GM21367 (cell line): ENCODE data around the gene PRUNE2.
A peak's percentile ranks its signal among the peaks of the same experiment; 100 is the strongest.

Experiments
- ATAC-seq: cut with Tn5 transposase; IDR thresholded peaks from one replicate; pipeline ENCODE4 v1.9.1; 2021; ENCODE audit not compliant: unreplicated experiment

PRUNE2 gene

DNA sequence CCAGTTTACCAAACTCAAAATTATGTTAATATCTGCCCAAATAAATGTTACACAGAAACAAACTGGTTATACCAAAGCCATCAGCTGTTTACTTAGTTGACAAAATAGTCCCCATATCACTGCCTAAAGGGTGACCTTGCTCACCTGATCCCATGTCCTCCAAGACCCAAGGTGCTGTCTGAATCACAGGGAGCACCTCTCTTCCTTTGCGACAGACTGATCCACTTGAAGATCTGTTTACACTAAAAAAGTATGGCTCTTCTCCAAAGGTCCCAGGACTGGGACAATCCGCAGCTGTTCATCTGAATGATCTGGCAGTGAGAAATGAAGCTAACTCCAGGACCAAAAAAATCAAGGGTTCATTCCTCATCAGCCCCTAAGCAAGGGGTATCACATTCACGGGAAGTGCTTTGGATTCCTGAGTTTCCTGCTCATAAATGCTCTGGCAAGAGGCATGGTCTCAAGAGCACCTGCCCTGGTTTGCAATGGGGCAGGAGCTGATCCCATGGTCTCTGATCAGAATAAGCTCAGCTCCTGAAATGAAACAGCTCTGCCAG lies 5.0 kb downstream of the PRUNE2 start:
- ATAC-seq: no peak

DNA sequence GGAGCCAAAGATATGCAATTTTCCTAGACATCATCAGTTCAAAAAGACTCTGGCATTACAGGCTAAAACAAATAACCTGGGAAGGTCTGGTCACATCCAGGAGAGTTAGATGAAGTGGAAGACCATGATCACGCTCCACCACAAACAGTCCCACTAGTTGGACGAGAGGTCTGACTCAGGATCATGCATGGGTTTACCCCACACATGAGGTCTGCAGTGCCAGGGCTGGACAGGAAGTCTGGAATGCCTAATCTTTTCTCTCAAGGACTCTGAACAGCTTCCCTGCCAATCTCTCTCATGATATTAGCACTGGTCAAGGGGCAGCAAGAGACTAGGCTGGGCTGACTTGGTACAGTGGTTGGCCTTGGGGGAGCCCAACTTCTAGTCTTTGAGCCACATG lies 7.1 kb downstream of the PRUNE2 start:
- no peak for ATAC-seq

DNA sequence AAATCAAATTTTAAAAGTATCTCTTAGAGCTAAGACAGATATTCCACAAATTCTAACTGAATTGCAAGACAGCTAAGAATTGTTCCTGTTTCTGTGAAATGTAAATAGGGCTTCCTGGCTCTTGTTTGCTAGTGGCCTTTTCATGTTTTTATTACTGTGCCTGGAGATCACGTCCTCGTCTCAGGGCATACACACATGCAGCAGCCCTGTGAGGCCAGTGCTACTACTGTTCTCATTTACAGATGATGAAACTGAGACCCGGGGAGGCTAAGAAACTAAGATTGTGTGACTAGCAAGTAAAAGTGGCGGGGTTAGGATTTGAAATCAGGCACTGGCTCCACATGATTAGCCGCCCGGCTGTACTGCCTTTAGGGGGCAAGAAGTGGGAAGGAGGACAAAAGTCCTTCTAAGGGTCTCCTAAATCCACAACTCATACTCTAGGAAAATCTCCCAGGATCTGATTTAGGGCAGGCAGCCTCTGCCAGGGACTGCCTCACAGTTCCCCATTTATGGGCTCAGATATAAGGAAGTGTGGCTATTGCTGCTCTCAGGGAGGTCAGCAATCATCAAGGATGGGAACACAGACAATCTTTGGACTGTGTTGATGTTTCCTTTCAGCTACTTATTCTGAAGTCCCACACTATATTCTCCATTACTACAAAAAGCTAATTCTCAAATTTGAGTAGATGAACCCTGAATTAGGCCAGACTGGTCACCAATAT lies 7.9 kb downstream of the PRUNE2 start:
- ATAC-seq: no peak

DNA sequence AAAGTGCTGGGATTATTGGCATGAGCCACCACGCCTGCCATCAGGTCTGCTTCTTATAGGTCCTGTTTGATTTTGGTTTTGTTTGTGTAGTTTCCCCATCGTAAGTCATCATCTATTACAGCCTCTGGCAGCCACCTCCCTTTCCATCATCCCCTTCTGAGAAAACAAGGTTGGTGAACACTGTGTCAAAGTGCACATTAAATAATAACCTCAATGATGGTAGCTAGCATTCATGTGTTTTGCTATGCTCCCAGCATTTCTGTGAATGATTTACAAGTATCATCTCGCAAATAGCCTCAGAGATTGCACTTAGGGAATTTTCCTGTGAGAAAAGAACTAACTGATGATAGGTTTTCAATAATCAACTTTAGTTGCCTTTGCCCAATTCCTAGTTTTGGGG lies 9.9 kb downstream of the PRUNE2 start:
- no peak for ATAC-seq

DNA sequence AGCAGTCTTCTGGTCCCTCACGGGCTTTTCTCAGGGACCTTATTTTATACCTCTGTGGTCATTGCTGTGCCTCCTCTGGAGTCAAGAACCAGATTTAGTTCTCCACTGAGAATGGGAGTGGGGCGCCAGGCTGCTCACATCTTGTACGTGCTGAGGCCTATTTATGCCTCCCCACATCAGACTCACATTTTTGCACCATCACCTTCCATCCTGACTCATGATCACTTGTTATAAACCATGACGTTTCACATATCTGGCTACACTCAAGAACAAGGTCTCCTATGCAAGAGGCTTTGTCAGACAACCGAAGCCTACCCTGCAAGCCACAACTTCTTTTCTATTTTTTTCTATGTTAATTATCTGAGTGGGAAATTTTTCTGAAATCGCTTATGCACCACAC lies 10.7 kb downstream of the PRUNE2 start:
- no peak for ATAC-seq

DNA sequence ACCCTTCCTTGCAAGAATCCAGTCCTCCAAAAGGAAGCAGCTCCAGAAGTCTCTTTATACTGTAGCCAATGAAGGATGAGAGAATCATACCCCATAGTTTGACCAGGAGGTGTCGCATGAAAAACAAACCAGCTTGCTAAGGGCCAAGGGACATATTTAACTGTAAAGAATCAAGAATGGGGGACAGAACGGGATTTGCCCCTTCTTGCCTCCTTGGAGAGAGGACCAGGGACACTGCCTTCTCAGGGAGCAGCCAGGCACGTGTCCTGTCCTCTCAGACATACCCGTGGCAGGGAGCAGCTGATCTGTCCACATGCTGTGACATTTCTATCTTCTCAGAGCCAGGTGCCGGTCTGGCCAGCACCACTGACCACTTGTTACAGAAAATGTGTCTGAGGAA lies 11.7 kb downstream of the PRUNE2 start:
- no peak for ATAC-seq

DNA sequence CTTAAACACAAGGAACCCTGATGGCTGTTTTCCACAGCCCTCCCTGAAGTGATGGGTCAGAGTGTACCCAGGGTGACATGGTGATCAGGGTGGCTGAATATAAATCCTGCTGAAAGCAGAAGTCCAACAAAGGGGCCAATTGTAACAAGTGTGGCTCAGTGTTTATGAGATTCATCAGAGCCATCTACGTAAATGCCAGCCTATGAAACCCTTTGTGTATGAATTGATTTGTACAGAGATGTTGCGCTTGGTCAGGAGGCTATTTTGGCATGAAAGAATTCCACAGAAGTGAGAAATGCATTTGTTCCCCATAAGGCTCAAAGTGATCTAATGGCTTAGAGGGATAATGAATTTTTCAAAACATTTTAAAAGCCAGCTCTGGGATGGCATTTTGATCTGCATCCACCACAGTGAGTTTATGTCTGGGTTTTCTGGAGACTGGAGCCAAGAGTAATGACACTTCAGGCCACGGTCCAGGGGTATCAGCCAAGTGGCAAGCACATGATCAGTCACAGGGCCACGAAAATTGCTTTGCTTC lies 12.4 kb downstream of the PRUNE2 start:
- no peak for ATAC-seq

DNA sequence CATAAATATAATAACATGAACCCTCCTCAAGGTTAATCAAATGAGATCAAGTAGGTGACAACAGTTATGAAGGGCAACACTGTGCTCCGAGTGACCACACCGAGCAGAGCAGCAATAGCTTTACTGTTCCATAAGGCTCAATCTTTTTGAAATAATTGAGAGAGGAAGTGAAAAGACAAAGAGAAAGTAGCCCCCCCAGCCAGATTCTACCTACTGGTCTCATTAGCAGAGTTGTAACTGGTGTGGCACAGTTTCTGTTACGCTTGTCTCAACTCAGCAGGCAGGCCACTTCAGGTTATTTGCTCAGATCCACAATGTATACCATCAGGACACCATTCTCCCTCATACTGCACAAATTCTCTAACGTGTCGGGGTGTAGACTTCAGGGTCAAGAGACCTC lies 14.0 kb downstream of the PRUNE2 start:
- no peak for ATAC-seq

DNA sequence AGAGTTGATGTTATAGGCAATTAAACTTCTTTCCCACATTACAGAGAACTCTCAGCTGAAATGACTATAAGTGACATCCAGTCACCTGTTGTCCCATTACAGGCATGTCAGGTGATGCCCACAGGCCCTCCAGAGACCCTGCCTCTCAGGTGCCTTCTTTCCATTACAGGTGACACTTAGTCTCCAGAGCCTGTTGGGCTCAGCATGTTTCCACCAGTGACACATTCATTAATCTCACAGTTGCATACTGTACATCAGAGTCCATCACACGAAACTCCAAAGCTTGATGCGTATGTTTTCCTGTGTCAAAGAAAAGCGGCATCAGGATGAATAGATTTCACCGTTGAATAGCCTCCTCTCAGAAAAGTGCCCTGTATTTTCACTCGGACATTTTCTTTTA lies 14.6 kb downstream of the PRUNE2 start:
- no peak for ATAC-seq

DNA sequence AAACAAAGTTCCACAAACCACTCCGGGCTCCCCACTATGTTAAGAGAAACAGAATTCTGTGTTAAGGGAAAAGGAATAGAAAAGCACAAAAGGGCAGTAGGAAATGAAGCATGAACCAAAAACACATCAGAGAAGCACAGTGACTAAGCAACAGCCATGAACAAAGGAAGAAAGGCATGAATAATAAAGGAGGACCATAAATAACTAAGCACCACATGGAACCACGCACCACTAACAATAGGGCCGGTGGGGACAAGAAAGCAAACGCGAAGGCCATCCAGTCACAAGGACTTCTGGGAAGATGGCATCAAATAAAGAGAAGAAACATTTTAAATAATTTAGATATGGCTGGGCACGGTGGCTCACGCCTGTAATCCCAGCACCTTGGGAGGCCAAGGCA lies 18.0 kb downstream of the PRUNE2 start:
- ATAC-seq: no peak

DNA sequence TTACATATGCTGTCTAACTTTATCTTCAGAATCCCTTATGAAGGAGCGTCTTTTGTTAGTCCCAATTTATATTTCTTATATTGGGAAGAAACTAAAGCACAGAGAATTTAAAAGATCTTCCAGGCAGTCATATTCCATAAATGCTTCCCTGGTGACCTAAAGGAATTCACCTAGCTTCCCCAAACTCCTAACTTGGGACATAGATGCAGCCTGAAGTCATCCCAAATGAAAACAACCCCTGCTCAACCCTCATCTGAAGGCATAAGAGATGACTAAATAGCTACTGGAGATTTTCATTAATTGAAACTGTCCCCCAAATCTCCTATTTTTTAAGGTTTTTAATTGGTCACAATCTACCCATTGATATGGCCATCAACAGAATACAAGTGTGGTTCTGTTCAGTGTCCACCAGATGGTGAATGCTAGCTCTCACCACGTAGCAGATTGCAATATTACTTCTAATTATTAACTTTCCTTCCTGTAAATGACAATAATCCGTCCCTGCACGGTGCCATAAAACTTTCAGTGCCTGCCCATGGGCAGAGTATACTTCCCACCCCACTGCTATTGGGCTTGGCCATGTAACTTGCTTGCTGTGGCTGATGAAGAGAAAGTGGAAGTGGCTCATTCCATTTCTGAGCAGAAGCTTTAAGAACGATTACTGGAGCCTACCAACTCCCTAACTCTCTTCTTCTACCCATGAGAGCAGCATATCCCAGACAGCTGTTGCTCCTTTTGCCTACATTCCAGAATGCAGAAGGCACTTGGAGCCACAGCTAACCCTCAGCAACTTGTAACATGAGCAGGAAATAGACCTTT lies 18.7 kb downstream of the PRUNE2 start:
- no peak for ATAC-seq

DNA sequence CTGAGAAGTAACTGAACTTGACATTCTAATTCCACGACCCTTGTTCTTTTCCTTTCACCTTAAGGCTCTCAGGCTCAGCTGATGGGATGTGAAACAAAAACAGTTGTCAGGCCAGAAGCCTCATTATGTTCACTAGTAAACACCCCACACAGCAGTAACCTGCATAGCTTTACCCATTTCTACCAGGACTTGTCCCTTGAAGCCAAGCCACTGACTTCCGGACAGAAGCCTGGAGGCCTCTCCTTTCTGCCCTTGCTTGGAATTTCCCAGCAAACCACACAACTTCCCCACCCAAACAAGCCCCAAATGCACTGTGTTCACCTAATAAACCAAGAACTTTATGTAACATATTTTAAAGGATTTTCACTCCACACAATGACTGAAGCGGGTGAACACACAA lies 19.6 kb downstream of the PRUNE2 start:
- no peak for ATAC-seq

DNA sequence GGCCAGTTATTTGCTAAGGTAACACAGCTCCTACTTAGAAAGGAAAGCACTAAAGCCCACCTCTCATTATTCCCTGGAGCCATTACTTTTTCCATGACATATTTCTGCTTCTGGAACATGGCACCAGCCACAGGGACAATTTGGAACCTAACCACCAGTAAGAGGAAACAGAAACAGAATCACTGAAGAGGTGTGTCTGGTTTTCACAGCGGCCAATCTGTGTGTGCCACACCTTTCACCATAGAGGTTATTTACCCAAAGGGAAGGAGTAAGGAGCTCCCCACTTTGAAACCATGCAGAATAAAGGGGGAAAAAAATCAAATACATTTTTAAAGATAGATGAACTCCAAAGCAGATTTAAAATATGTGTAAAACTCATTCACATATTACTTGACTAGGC lies 21.1 kb downstream of the PRUNE2 start:
- ATAC-seq: no peak

DNA sequence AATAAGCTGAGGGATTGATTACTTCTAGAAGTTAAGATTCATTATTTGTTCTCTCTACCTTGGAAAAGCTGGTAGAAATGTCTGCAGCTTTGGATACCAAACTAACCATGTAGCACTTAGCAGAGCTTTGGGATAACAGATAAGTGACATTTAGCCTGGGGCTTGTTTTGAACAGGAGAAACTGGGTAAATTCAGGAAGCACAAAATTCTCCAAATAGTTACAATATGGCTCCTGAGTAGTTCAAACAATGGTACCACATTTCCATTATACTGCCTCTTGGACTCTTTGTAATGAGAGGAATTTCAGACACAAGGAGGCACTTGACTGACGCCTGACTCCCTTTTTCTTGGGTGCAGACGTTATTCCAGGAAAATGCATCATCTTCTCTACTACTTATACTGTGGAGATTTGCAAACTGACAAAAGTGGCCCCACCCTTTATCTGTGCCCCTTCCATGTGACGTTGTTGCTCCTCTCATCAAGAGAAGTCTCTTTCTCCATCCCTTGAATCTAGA lies 22.5 kb downstream of the PRUNE2 start:
- ATAC-seq: no peak

DNA sequence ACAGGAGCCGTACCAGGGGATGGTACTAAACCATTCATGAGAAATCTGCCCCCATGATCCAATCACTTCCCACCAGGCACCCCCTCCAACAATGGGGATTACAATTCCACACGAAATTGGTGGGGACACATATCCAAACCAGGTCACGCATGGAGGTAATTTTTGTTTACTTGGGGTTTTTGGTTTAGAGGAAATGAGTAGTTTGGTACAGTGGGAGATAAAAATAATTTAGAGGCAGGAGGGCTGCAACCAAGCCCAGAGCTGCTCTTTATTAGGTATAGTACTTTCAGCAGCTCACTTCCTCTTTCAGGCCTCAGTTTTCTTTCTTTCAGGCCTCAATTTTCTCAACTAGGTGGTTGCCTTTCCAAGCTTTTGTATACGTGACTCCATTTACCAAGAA lies 23.2 kb downstream of the PRUNE2 start:
- peak; percentile 89 for ATAC-seq

DNA sequence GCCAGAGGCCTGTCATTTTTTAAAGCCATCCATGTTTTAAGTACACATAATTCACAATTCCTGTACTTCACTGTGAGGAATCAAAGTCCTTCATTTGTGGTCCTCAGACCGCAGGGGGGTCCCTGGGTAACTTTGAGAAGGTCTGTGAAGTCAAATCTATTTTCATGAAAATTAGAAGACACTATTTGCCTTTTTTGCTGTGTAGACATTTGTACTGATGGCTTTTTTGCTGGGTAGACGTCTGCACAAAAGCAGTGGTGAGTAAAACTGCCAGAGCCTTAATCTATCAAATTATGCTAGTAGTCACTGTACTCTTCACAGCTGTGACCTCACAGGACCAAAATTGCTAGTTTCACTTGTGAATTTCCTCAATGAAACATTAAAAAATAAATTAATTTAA lies 25.7 kb downstream of the PRUNE2 start:
- ATAC-seq: no peak

DNA sequence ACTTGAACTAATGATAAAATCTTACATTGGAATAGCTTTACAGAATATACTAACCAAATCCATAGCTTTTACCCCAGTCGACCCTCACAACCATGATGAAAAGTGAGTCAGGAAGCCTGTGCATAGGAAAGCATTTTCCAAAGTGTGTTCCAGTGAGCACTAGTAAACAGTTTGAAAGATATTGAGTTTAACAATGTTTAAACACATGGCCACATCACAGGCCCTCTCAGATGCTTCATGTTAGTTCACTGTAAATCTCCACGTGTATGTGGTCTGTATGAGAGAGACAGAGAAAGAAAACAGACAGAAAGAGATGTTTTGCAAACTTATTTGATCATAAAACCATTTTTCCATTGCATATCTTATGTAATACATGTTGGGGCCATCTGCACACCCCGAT lies 27.0 kb downstream of the PRUNE2 start:
- no peak for ATAC-seq

DNA sequence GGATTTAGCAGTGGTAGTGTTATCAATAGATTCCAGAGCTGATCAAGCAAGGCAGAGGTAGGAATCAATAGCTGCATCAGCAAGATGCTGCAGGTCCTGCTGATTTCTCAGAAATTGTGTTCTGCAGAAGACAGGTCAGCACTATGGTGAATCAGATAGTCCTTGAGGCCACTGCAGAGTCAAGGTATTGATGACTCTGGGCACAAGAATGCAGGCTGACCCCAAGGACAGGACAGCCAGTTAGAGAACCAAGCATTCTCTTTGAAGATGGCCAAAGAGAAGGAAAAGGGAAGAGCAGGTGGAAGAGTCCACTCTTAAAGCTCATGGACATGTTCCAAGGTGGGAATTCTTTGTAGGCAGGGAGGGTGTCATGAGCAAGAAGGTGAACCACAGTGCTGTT lies 28.0 kb downstream of the PRUNE2 start:
- ATAC-seq: no peak

DNA sequence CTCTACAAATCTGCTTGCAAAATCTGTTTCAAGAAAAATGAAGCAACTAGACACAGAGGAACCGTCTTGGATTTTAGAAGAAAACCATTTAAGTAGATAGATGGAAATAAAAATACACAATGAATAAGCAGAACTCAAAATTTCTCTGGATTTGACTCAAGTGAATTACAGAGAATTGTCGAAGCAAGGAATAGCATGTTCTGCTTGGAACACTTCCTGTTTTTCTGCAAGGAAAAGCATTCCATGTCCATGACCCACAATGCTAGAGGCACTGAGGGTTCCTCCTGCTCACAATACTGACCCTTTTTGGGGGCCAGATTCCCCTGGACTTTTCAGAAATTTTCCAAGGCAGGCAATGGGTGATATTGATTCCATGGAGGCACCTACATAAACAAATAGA lies 29.8 kb downstream of the PRUNE2 start:
- ATAC-seq: no peak

DNA sequence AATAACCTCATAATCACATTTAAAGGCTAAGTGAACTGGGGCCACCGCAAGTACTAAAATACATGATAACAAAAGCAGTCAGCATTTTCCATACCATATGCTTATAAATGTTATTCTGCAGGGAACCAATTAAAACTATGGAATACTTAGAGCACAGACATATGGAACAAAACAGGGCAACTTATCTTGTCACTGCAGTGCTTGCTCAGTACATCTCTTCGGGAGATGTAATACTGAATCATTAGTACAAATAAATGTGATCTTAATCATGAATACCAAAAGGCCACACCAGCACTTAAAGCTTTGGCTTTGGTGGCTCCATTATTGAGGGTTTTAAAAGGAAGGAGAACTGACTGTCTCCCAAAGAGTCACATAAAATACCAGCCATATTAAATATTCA lies 32.1 kb downstream of the PRUNE2 start:
- no peak for ATAC-seq

DNA sequence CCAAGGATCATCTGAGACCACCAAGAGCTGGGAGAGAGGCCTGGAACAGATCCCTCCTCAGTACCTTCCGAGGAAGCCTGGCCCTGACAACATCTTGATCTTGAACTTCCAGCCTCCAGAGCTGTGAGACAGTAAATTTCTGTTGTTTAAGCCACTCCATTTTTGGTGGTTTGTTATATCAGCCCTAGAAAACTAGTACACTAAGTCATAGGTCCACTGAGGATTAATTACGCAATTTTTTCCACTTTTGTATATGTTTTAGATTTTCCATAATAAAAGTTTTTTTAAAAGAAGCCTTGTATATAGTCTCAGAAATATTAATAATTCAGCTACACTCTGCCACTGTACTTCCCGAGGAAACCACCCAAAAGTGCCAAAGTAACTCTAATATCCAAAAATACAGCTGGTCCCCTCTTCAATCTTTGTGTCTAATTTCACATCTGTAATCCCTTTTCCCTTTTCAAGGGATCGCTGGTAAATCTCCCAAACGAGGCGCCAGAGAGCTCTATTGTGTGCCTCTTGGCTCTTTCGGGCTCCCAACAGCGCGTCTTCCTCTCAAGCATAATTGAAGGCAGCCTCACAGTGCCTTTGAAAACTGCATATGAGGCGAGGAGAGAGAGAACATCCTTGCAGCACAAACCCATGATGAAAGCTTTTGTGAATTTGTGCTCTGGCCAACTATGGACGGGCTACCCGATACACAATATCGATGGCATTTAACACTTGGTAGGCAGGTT lies 32.7 kb downstream of the PRUNE2 start:
- ATAC-seq: no peak
